GM12878 (cell line): ENCODE results near the gene GOLGA8B. TPM values are rescaled to one million over a fixed set of nuclear protein-coding genes. Genes with fewer than 3 reads are reported as not detected.

Source experiments
- ATAC-seq: fragments of 200-7000 bp; cut with Tn5 transposase; 3 replicates; pipeline ENCODE4 v1.9.1; 2020; ENCODE audit warnings: mild to moderate bottlenecking, moderate library complexity
- BruUV-seq: library from RNA; stranded (reverse); fragments of 400-500 nt; replicated peaks from 2 replicates; lab custom pipeline; 2021; lab: Mats Ljungman, UMichigan
- CTCF ChIA-PET: fragments of 300-600 bp; sonication (Branson Sonifier 250); formaldehyde crosslinking; extraction: SDS; loops from one replicate; lab custom pipeline; 2021; ENCODE audit warnings: inconsistent platforms; lab: Yijun Ruan, JAX
- POLR2A ChIA-PET: fragments of 350-600 bp; formaldehyde crosslinking; extraction: SDS; loops from one replicate; lab custom pipeline; 2021; ENCODE audit warnings: inconsistent platforms; lab: Charles Lee
- RAD21 ChIA-PET: fragments of 300-600 bp; sonication (Branson Sonifier 250); formaldehyde crosslinking; loops from one replicate; lab custom pipeline; 2023; ENCODE audit warnings: antibody characterized with exemption; ENCODE audit not compliant: unreplicated experiment; lab: Charles Lee
- SMC1A ChIA-PET: fragments of 300-600 bp; sonication (Branson Sonifier 250); formaldehyde crosslinking; loops from one replicate; lab custom pipeline; 2023; ENCODE audit not compliant: unreplicated experiment, uncharacterized antibody; lab: Charles Lee
- DNase-seq: peaks from one replicate; pipeline ENCODE4 v3.0.0-alpha.2; 2011; ENCODE audit warnings: low read depth, low spot score
- FAIRE-seq: peaks from 3 replicates; lab custom pipeline; 2011; peaks lifted over from hg19 to GRCh38; lab: Jason Lieb, UNC
- H2AFZ ChIP-seq: 2 replicates; pipeline ENCODE4 v1.6.0; 2011; ENCODE audit warnings: low read depth, low read length, control low read depth; ENCODE audit not compliant: control insufficient read depth
- H3K27ac ChIP-seq: 2 replicates; pipeline ENCODE4 v1.5.1; 2011; ENCODE audit warnings: control low read depth; ENCODE audit not compliant: control insufficient read depth, insufficient read depth
- H3K27me3 ChIP-seq, 2 experiments: replicated peaks in 1 of 2; 2 replicates each; pipeline versions ENCODE4 v1.6.0 to v1.6.1; 2011; ENCODE audit warnings: low read length in 1 of 2; ENCODE audit not compliant: control insufficient read depth in 2 of 2, insufficient read depth in 2 of 2
- H3K36me3 ChIP-seq, 2 experiments: 2 replicates each; pipeline ENCODE4 v1.5.1; 2011; ENCODE audit warnings: low read length in 1 of 2; ENCODE audit not compliant: control insufficient read depth in 2 of 2, insufficient read depth in 2 of 2
- H3K4me1 ChIP-seq: 2 replicates; pipeline ENCODE4 v1.6.1; 2011; ENCODE audit warnings: mild to moderate bottlenecking, low read length, moderate library complexity, mixed read lengths; ENCODE audit not compliant: control insufficient read depth, insufficient read depth
- H3K4me2 ChIP-seq: 2 replicates; pipeline ENCODE4 v1.6.0; 2011; ENCODE audit warnings: control low read depth; ENCODE audit not compliant: control insufficient read depth, insufficient read depth
- H3K4me3 ChIP-seq: fragments of 200-600 bp; sonication (generic); 2 replicates; pipeline ENCODE4 v1.5.1; 2016
- H3K79me2 ChIP-seq: 2 replicates; pipeline ENCODE4 v1.6.0; 2011; ENCODE audit warnings: low read length; ENCODE audit not compliant: control insufficient read depth, insufficient read depth
- H3K9ac ChIP-seq: 2 replicates; pipeline ENCODE4 v1.8.0; 2011; ENCODE audit warnings: low read length, control low read depth, mixed read lengths; ENCODE audit not compliant: control insufficient read depth, insufficient read depth
- H3K9me3 ChIP-seq: replicated peaks from 3 replicates; pipeline ENCODE4 v1.5.1; 2011; ENCODE audit warnings: mild to moderate bottlenecking, low read length; ENCODE audit not compliant: control insufficient read depth, insufficient read depth
- H4K20me1 ChIP-seq: 2 replicates; pipeline ENCODE4 v1.6.0; 2011; ENCODE audit not compliant: control insufficient read depth, insufficient read depth
- CREB1 ChIP-seq: IDR thresholded peaks from 2 replicates; pipeline ENCODE4 v1.6.1; 2012; ENCODE audit warnings: low read depth, mild to moderate bottlenecking, inconsistent platforms
- IKZF2 ChIP-seq, 2 experiments: fragments of 450-650 bp; IDR thresholded peaks; 2 replicates each; pipeline ENCODE4 v1.6.1; 2017; ENCODE audit warnings: mild to moderate bottlenecking in 2 of 2, moderate library complexity in 2 of 2
- KDM1A ChIP-seq: fragments of 200-600 bp; sonication (generic); IDR thresholded peaks from 2 replicates; pipeline ENCODE4 v1.6.1; 2016; ENCODE audit warnings: borderline replicate concordance
- NBN ChIP-seq: fragments of 450-650 bp; IDR thresholded peaks from 2 replicates; pipeline ENCODE4 v1.6.1; 2016
- RAD21 ChIP-seq: IDR thresholded peaks from 2 replicates; pipeline ENCODE4 v1.6.1; 2011; ENCODE audit warnings: mild to moderate bottlenecking, low read depth, low read length, moderate library complexity; ENCODE audit not compliant: insufficient read depth
- RBBP5 ChIP-seq: fragments of 200-600 bp; sonication (generic); conservative IDR thresholded peaks from 2 replicates; pipeline ENCODE4 v1.6.1; 2016
- STAT3 ChIP-seq: IDR thresholded peaks from 2 replicates; pipeline ENCODE4 v1.6.1; 2011; ENCODE audit warnings: low read depth, low read length, improper control_type of control experiment
- SUPT20H ChIP-seq: IDR thresholded peaks from 2 replicates; pipeline ENCODE4 v1.6.1; 2011; ENCODE audit warnings: low read depth, mild to moderate bottlenecking, low read length, moderate library complexity, borderline replicate concordance; ENCODE audit not compliant: control insufficient read depth
- SUZ12 ChIP-seq: fragments of 200-600 bp; sonication (generic); IDR thresholded peaks from one replicate; pipeline ENCODE4 v1.6.1; 2018; ENCODE audit warnings: antibody characterized with exemption, mild to moderate bottlenecking; ENCODE audit not compliant: unreplicated experiment
- TCF12 ChIP-seq: IDR thresholded peaks from 2 replicates; pipeline ENCODE4 v1.6.1; 2011; ENCODE audit warnings: low read depth, mild to moderate bottlenecking, low read length
- ZBED1 ChIP-seq: IDR thresholded peaks from 2 replicates; pipeline ENCODE4 v1.6.1; 2016; ENCODE audit warnings: borderline replicate concordance
- in situ Hi-C: fragments of 300-500 bp; cut with MboI; formaldehyde crosslinking; loops from 9 replicates; pipeline ENCODE4 v1.14.3; 2018; ENCODE audit warnings: mixed read lengths
- intact Hi-C: fragments of 100-400 bp; cut with micrococcal nuclease; formaldehyde crosslinking; loops from one replicate; pipeline ENCODE4 v1.14.2; 2022; ENCODE audit not compliant: unreplicated experiment
- polyA plus RNA-seq, 11 experiments: library from polyadenylated mRNA; depleted of rRNA in 4 of 11; unstranded in 6 of 11; stranded (reverse) in 5 of 11; fragments of >200 nt; fragmentation: Nextera tagmentation in 4 of 11; fragmentation: Illumina TruSeq in 1 of 11; extraction: Ambion mirVana in 4 of 11; extraction: Trizol in 1 of 11; gene quantifications; 1 replicate in 1 of 11; 2 replicates in 10 of 11; pipeline versions ENCODE4 v1.2.1 to v1.2.3, GENCODE V29; 2011 to 2016; ENCODE audit warnings: inconsistent platforms in 2 of 11, missing spikeins in 2 of 11, low read depth in 1 of 11
- total RNA-seq, 4 experiments: library from RNA; depleted of rRNA in 3 of 4; stranded (reverse); fragments of >200 nt in 3 of 4; fragmentation: Illumina TruSeq in 1 of 4; extraction: Trizol in 1 of 4; gene quantifications; 2 replicates each; pipeline versions ENCODE4 v1.2.1 to v1.2.3, GENCODE V29; 2013 to 2021
- TF ChIP-seq, protein P1 (sequence below): IDR thresholded peaks from 2 replicates; pipeline ENCODE4 v1.6.1; 2011; ENCODE audit warnings: borderline replicate concordance, low read depth, mild to moderate bottlenecking, moderate library complexity, mixed read lengths, low read length; ENCODE audit not compliant: insufficient read depth; ENCODE audit errors: extremely low read length
- TF ChIP-seq, protein P2 (sequence below): fragments of 150-350 bp; IDR thresholded peaks from 2 replicates; pipeline ENCODE4 v1.6.1; 2014; ENCODE audit warnings: mild to moderate bottlenecking, low read depth, low read length
- TF ChIP-seq, protein P3 (sequence below): fragments of 450-650 bp; IDR thresholded peaks from 2 replicates; pipeline ENCODE4 v1.6.1; 2016; ENCODE audit warnings: mild to moderate bottlenecking
- TF ChIP-seq, protein P4 (sequence below): fragments of 450-650 bp; formaldehyde crosslinking; IDR thresholded peaks from 2 replicates; pipeline ENCODE4 v1.4.0; 2020; ENCODE audit warnings: mild to moderate bottlenecking, moderate library complexity
- TF ChIP-seq, protein P5 (sequence below): fragments of 450-650 bp; IDR thresholded peaks from 2 replicates; pipeline ENCODE4 v1.6.1; 2017; ENCODE audit warnings: mild to moderate bottlenecking

GOLGA8B gene
- total and polyA plus RNA-seq, 10 of the 15 experiments (the other 5 are each of a cell fraction or from before 2014, with no cell fraction given): 18.5 to 302 (median 78.7) TPM

DNA sequence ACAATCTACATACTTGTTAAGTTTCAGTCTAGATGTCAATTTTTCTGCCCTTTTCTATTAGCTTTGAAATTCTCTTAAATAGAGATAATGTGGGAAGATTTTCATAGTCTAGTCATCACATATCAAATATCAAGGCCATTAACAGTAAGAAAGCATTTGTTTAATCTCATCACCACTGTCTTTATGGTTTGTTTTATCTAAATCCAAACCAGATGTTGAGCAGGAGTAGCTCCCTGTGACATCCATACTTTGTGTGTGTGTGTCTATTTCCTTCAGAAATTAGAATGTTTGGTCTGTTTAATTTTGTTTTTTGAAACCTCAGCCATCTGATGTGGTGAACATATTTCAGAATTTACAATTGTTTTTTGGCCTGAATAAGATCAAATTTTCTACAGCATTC is 23.1 kb upstream of the GOLGA8B start:
- no peaks in the 10 kb centered on the region for H3K9me3 ChIP-seq
- DNase-seq (no peak), FAIRE-seq (no peak), ATAC-seq (no peak)
- H3K4me3 ChIP-seq: no peak overlapping the region
- in situ Hi-C loops (loop anchor here (25.0 kb wide), 1 partner anchor 306 kb away; no protein-coding TSS in a partner anchor), intact Hi-C loops (no loop called here)
- no peaks in the 10 kb centered on the region for H3K79me2 ChIP-seq
- no peak overlapping the region for H3K4me2 ChIP-seq
- no TSS peak for BruUV-seq
- no peak overlapping the region for H2AFZ ChIP-seq
- no peak overlapping the region for H3K27ac ChIP-seq
- SMC1A ChIA-PET: no interaction called here
- CTCF ChIA-PET: interaction anchor here (1.4 kb wide), 1 partner anchor 19 kb away, joined by 3 read pairs; no protein-coding TSS in a partner anchor
- H3K4me1 ChIP-seq: no peaks in the 10 kb centered on the region
- peaks cover 0 to 4% of the 10 kb centered on the region in 2 experiments; a peak in 2 of 4 replicates for H3K27me3 ChIP-seq
- POLR2A ChIA-PET: no interaction called here
- H3K36me3 ChIP-seq: no peaks in the 10 kb centered on the region
- no peak overlapping the region for H3K9ac ChIP-seq
- no peaks in the 10 kb centered on the region for H4K20me1 ChIP-seq
- RAD21 ChIA-PET: no interaction called here
- TF ChIP-seq ZBED1 (no peak), STAT3 (no peak), SUPT20H (no peak), SUZ12 (no peak), CREB1 (no peak), IKZF2 (IDR thresholded peaks at IDR 0.05) (no peak), KDM1A (no peak), NBN (no peak), RAD21 (no peak), RBBP5 (no peak), TCF12 (no peak)
- TF ChIP-seq, protein P1, sequence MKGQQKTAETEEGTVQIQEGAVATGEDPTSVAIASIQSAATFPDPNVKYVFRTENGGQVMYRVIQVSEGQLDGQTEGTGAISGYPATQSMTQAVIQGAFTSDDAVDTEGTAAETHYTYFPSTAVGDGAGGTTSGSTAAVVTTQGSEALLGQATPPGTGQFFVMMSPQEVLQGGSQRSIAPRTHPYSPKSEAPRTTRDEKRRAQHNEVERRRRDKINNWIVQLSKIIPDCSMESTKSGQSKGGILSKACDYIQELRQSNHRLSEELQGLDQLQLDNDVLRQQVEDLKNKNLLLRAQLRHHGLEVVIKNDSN: no peak
- TF ChIP-seq, protein P2, sequence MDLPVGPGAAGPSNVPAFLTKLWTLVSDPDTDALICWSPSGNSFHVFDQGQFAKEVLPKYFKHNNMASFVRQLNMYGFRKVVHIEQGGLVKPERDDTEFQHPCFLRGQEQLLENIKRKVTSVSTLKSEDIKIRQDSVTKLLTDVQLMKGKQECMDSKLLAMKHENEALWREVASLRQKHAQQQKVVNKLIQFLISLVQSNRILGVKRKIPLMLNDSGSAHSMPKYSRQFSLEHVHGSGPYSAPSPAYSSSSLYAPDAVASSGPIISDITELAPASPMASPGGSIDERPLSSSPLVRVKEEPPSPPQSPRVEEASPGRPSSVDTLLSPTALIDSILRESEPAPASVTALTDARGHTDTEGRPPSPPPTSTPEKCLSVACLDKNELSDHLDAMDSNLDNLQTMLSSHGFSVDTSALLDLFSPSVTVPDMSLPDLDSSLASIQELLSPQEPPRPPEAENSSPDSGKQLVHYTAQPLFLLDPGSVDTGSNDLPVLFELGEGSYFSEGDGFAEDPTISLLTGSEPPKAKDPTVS: no peak
- TF ChIP-seq, protein P3, sequence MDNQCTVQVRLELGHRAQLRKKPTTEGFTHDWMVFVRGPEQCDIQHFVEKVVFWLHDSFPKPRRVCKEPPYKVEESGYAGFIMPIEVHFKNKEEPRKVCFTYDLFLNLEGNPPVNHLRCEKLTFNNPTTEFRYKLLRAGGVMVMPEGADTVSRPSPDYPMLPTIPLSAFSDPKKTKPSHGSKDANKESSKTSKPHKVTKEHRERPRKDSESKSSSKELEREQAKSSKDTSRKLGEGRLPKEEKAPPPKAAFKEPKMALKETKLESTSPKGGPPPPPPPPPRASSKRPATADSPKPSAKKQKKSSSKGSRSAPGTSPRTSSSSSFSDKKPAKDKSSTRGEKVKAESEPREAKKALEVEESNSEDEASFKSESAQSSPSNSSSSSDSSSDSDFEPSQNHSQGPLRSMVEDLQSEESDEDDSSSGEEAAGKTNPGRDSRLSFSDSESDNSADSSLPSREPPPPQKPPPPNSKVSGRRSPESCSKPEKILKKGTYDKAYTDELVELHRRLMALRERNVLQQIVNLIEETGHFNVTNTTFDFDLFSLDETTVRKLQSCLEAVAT: no peak
- TF ChIP-seq, protein P4, sequence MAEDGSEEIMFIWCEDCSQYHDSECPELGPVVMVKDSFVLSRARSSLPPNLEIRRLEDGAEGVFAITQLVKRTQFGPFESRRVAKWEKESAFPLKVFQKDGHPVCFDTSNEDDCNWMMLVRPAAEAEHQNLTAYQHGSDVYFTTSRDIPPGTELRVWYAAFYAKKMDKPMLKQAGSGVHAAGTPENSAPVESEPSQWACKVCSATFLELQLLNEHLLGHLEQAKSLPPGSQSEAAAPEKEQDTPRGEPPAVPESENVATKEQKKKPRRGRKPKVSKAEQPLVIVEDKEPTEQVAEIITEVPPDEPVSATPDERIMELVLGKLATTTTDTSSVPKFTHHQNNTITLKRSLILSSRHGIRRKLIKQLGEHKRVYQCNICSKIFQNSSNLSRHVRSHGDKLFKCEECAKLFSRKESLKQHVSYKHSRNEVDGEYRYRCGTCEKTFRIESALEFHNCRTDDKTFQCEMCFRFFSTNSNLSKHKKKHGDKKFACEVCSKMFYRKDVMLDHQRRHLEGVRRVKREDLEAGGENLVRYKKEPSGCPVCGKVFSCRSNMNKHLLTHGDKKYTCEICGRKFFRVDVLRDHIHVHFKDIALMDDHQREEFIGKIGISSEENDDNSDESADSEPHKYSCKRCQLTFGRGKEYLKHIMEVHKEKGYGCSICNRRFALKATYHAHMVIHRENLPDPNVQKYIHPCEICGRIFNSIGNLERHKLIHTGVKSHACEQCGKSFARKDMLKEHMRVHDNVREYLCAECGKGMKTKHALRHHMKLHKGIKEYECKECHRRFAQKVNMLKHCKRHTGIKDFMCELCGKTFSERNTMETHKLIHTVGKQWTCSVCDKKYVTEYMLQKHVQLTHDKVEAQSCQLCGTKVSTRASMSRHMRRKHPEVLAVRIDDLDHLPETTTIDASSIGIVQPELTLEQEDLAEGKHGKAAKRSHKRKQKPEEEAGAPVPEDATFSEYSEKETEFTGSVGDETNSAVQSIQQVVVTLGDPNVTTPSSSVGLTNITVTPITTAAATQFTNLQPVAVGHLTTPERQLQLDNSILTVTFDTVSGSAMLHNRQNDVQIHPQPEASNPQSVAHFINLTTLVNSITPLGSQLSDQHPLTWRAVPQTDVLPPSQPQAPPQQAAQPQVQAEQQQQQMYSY (CRISPR knock-in tag): no peak
- TF ChIP-seq, protein P5, sequence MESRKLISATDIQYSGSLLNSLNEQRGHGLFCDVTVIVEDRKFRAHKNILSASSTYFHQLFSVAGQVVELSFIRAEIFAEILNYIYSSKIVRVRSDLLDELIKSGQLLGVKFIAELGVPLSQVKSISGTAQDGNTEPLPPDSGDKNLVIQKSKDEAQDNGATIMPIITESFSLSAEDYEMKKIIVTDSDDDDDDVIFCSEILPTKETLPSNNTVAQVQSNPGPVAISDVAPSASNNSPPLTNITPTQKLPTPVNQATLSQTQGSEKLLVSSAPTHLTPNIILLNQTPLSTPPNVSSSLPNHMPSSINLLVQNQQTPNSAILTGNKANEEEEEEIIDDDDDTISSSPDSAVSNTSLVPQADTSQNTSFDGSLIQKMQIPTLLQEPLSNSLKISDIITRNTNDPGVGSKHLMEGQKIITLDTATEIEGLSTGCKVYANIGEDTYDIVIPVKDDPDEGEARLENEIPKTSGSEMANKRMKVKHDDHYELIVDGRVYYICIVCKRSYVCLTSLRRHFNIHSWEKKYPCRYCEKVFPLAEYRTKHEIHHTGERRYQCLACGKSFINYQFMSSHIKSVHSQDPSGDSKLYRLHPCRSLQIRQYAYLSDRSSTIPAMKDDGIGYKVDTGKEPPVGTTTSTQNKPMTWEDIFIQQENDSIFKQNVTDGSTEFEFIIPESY: no peak
